ENCODE measurements around the gene RALGAPB. TPM values are rescaled to one million over a fixed set of nuclear protein-coding genes. Genes with fewer than 3 reads are reported as not detected.

RALGAPB gene
- total and polyA plus RNA-seq, 12 donors: 8.4 to 28.2 (median 25.6) TPM

GRCh38 chr20:38498909-38499308 lies 26.3 kb downstream of the RALGAPB start:
- Histone ChIP-seq H3K27me3 (no peaks in the 10 kb centered on the region), H3K36me3 (peaks cover 0 to 100% (median 14%) of the 10 kb centered on the region in 9 donors), H3K9me3 (no peaks in the 10 kb centered on the region), H3K4me3 (no peak overlapping the region), H3K27ac (no peak overlapping the region), H3K4me1 (no peaks in the 10 kb centered on the region)
- ATAC-seq (no peak), DNase-seq (no peak)
- TF ChIP-seq CTCF (IDR thresholded peaks at IDR 0.05): no peak
- intact Hi-C loops (cut with DNase I): no loop called here
- 94 to 100% methylated on average over 1 of the region's 1 CpG for WGBS, 2 donors

GRCh38 chr20:38499366-38499765 lies 26.7 kb downstream of the RALGAPB start:
- TF ChIP-seq CTCF (IDR thresholded peaks at IDR 0.05): no peak
- no peaks in the 10 kb centered on the region for H3K4me1 ChIP-seq
- H3K9me3 ChIP-seq: no peaks in the 10 kb centered on the region
- intact Hi-C loops (cut with DNase I): no loop called here
- H3K27ac ChIP-seq: no peak overlapping the region
- 40 to 55% methylated on average over 1 of the region's 1 CpG for WGBS, 2 donors
- H3K27me3 ChIP-seq: no peaks in the 10 kb centered on the region
- no peak overlapping the region for H3K4me3 ChIP-seq
- no peak for ATAC-seq
- peaks cover 0 to 98% (median 14%) of the 10 kb centered on the region in 9 donors for H3K36me3 ChIP-seq
- no peak for DNase-seq

- Histone ChIP-seq H3K27ac (no peak overlapping the region), H3K4me3 (no peak overlapping the region), H3K4me1 (no peaks in the 10 kb centered on the region), H3K27me3 (no peaks in the 10 kb centered on the region), H3K36me3 (peaks cover 0 to 95% (median 13%) of the 10 kb centered on the region in 9 donors), H3K9me3 (peaks cover 0 to 5% (median 0%) of the 10 kb centered on the region in 11 donors)
- ATAC-seq (no peak), DNase-seq (no peak)
- 92 to 99% methylated on average over 2 of the region's 2 CpGs for WGBS, 2 donors
- intact Hi-C loops (cut with DNase I): loop anchor here in 1 of 10 donors (2.0 kb wide), 1 partner anchor 21 kb away; no protein-coding TSS in a partner anchor
- no peak for TF ChIP-seq CTCF (IDR thresholded peaks at IDR 0.05)
These were observed 29.3 kb downstream of the RALGAPB start for GRCh38 chr20:38501858-38502436.

GRCh38 chr20:38504368-38505090 lies 31.9 kb downstream of the RALGAPB start:
- Histone ChIP-seq H3K36me3 (peaks cover 0 to 90% (median 16%) of the 10 kb centered on the region in 9 donors), H3K9me3 (peaks cover 0 to 5% (median 0%) of the 10 kb centered on the region in 11 donors), H3K27me3 (no peaks in the 10 kb centered on the region), H3K27ac (no peak overlapping the region), H3K4me3 (no peak overlapping the region), H3K4me1 (no peaks in the 10 kb centered on the region)
- intact Hi-C loops (cut with DNase I): no loop called here
- TF ChIP-seq CTCF (IDR thresholded peaks at IDR 0.05): no peak
- no peak for ATAC-seq
- 98% methylated on average over 3 of the region's 3 CpGs for WGBS, 2 donors
- no peak for DNase-seq
